Measurements from ENCODE around the gene LMAN1L. TPM values are rescaled to one million over a fixed set of nuclear protein-coding genes. Genes with fewer than 3 reads are reported as not detected.

LMAN1L gene
- total RNA-seq, 1 experiment from 2014 or later, result not detected

DNA sequence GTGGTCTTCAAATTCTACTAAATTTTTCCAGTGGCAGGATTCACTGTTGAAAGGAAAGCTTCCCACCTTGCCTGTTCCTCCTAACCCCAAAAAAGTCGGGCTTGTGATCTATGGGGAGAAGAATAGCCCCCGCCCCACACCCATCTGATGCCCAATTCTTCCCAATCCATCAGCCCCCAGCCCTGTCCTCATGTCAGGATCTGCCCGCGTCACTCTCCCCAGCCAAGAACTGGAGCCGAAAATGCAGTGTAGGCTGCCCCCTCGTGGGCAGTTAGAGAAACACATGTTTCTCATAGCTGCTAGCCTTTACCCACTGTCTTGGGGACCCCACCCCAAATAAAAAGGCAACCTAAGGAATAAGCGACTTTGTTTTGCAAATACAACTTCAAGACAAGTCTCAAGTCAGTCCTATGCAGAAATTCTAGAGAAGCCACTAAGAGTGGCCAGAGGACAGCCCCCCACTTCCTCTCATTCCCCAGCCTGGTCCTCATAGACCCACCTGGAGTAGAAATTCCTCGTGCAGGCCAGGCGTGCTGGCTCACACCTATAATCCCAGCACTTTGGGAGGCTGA lies 43.8 kb upstream of the LMAN1L start:
- H3K9me3 ChIP-seq (ENCODE audit: control insufficient read depth, low read depth, low read length), result no peaks in the 10 kb centered on the region
- H2BK120ac ChIP-seq (ENCODE audit: low read depth, low read length, poor library complexity, severe bottlenecking), result no peak overlapping the region
- H3K18ac ChIP-seq (ENCODE audit: insufficient read length, low read depth, low read length), result no peak overlapping the region
- no peak overlapping the region for H3T11ph ChIP-seq (ENCODE audit: low read length)
- Mint-ChIP-seq H3K4me1 (peaks cover 23 to 29% of the 10 kb centered on the region in 2 experiments), H3K9me3 (no peaks in the 10 kb centered on the region), H3K27me3 (ENCODE audit: low read depth) (peaks cover 41% of the 10 kb centered on the region), H3K4me3 (peak overlapping the region; percentile 49 to 54), H3K27ac (0 out of 7 replicates have a peak overlapping the region, but pooled peaks of 1 of the 3 experiments have one; percentile 80), H3K36me3 (ENCODE audit: insufficient read depth in 1 of 3, low read depth in 3 of 3) (no peaks in the 10 kb centered on the region)
- H3K23me2 ChIP-seq (ENCODE audit: insufficient read length, low read depth, low read length, poor library complexity, severe bottlenecking), result no peaks in the 10 kb centered on the region
- H2BK20ac ChIP-seq (ENCODE audit: low read depth, low read length, poor library complexity, severe bottlenecking), result no peak overlapping the region
- H3K27ac ChIP-seq (ENCODE audit: insufficient read length, low read depth, low read length), result no peak overlapping the region
- no CpG with 5 or more reads among the region's 9 CpGs for WGBS (ENCODE audit: extremely low coverage, insufficient read length, low lambda C conversion rate)
- no peak overlapping the region for H4K91ac ChIP-seq (ENCODE audit: insufficient read length, low read depth, low read length)
- peak; percentile 81 for DNase-seq
- H2BK12ac ChIP-seq (ENCODE audit: insufficient read length, low read depth, low read length), result no peak overlapping the region
- no peak overlapping the region for H3K23ac ChIP-seq (ENCODE audit: insufficient read length, low read depth, low read length)
- no peak overlapping the region for H3K9ac ChIP-seq (ENCODE audit: extremely low read depth, insufficient read length, low read length)
- no peaks in the 10 kb centered on the region for H3K79me1 ChIP-seq (ENCODE audit: insufficient read depth, low read depth, low read length, poor library complexity, severe bottlenecking)
- H3K27me3 ChIP-seq (ENCODE audit: insufficient read depth, low read length), result no peaks in the 10 kb centered on the region; the same call in 1 of the 2 replicates
- H3K79me2 ChIP-seq (ENCODE audit: insufficient read depth, low read length), result no peaks in the 10 kb centered on the region
- no peak overlapping the region for H2BK5ac ChIP-seq (ENCODE audit: insufficient read length, low read length)
- H2BK15ac ChIP-seq (ENCODE audit: low read depth, low read length), result no peak overlapping the region
- H3K14ac ChIP-seq (ENCODE audit: insufficient read depth, low read length), result no peak overlapping the region
- no peaks in the 10 kb centered on the region for H4K20me1 ChIP-seq (ENCODE audit: control insufficient read depth, insufficient read depth, insufficient read length)
- H3K4me1 ChIP-seq (ENCODE audit: insufficient read depth, low read length), result no peaks in the 10 kb centered on the region
- peak; percentile 83 for TF ChIP-seq CTCF (conservative IDR thresholded peaks at IDR 0.05)
- H4K5ac ChIP-seq (ENCODE audit: insufficient read length, low read depth, low read length), result no peak overlapping the region
- H2AK5ac ChIP-seq (ENCODE audit: insufficient read length, low read length), result no peak overlapping the region
- peak overlapping the region; percentile 74 for H2AFZ ChIP-seq (ENCODE audit: low read length)
- H3K4ac ChIP-seq (ENCODE audit: low read depth, low read length), result no peak overlapping the region
- H3K56ac ChIP-seq (ENCODE audit: insufficient read length, low read depth, low read length), result no peak overlapping the region
- H4K8ac ChIP-seq (replicated peaks; ENCODE audit: insufficient read length, low read depth, low read length), result no peak overlapping the region
- peak overlapping the region; percentile 20 for H3K4me2 ChIP-seq (ENCODE audit: insufficient read depth, insufficient read length, low read length)

Data from H9 (cell line).